Mucosa of stomach (tissue), 1 donor: ENCODE data around the gene PNPLA2.

Source experiments
- H3K27me3 ChIP-seq: one replicate; pipeline ENCODE4 v1.7.0; 2013; ENCODE audit warnings: mild to moderate bottlenecking, low read length; ENCODE audit not compliant: control insufficient read depth, insufficient read depth
- H3K36me3 ChIP-seq: one replicate; pipeline ENCODE4 v1.7.0; 2013; ENCODE audit warnings: low read length; ENCODE audit not compliant: control insufficient read depth, insufficient read depth
- H3K4me1 ChIP-seq: one replicate; pipeline ENCODE4 v1.7.0; 2013; ENCODE audit warnings: mild to moderate bottlenecking, low read length; ENCODE audit not compliant: control insufficient read depth, insufficient read depth
- H3K4me3 ChIP-seq: one replicate; pipeline ENCODE4 v1.7.0; 2013; ENCODE audit warnings: low read length
- H3K9ac ChIP-seq: one replicate; pipeline ENCODE4 v1.7.0; 2013; ENCODE audit warnings: mild to moderate bottlenecking, low read length, moderate library complexity
- H3K9me3 ChIP-seq: one replicate; pipeline ENCODE4 v1.7.0; 2013; ENCODE audit warnings: mild to moderate bottlenecking, low read length, moderate library complexity; ENCODE audit not compliant: control insufficient read depth
- donor health status: Pancreatic carcinoma.

Gene PNPLA2

GRCh38 chr11:819943-820649, 1.4 kb downstream of the PNPLA2 start:
- Histone ChIP-seq H3K36me3 (no peaks in the 10 kb centered on the region), H3K4me1 (peaks cover 56% of the 10 kb centered on the region), H3K4me3 (peak overlapping the region; percentile 84), H3K9me3 (no peaks in the 10 kb centered on the region), H3K9ac (peak overlapping the region; percentile 85), H3K27me3 (no peaks in the 10 kb centered on the region)

GRCh38 chr11:820655-821511, 2.2 kb downstream of the PNPLA2 start:
- H3K27me3 ChIP-seq: no peaks in the 10 kb centered on the region
- no peaks in the 10 kb centered on the region for H3K9me3 ChIP-seq
- peaks cover 63% of the 10 kb centered on the region for H3K4me1 ChIP-seq
- H3K4me3 ChIP-seq: peak overlapping the region; percentile 84
- no peaks in the 10 kb centered on the region for H3K36me3 ChIP-seq
- peak overlapping the region; percentile 85 for H3K9ac ChIP-seq

- no peak overlapping the region for H3K4me3 ChIP-seq
- H3K9ac ChIP-seq: peak overlapping the region; percentile 18
- H3K27me3 ChIP-seq: no peaks in the 10 kb centered on the region
- peaks cover 71% of the 10 kb centered on the region for H3K4me1 ChIP-seq
- no peaks in the 10 kb centered on the region for H3K9me3 ChIP-seq
- H3K36me3 ChIP-seq: no peaks in the 10 kb centered on the region
These were observed 3.0 kb downstream of the PNPLA2 start for GRCh38 chr11:821512-822371.

- peaks cover 80% of the 10 kb centered on the region for H3K4me1 ChIP-seq
- H3K36me3 ChIP-seq: no peaks in the 10 kb centered on the region
- no peaks in the 10 kb centered on the region for H3K9me3 ChIP-seq
- no peak overlapping the region for H3K4me3 ChIP-seq
- H3K27me3 ChIP-seq: peaks cover 8% of the 10 kb centered on the region
- H3K9ac ChIP-seq: no peak overlapping the region
These were observed 5.0 kb downstream of the PNPLA2 start for GRCh38 chr11:823441-824291.

GRCh38 chr11:824292-824880, 5.7 kb downstream of the PNPLA2 start:
- Histone ChIP-seq H3K9ac (peak overlapping the region; percentile 89), H3K27me3 (peaks cover 8% of the 10 kb centered on the region), H3K9me3 (no peaks in the 10 kb centered on the region), H3K4me1 (peaks cover 84% of the 10 kb centered on the region), H3K36me3 (no peaks in the 10 kb centered on the region), H3K4me3 (no peak overlapping the region)

- Histone ChIP-seq H3K9ac (peak overlapping the region; percentile 89), H3K4me3 (no peak overlapping the region), H3K4me1 (peaks cover 90% of the 10 kb centered on the region), H3K36me3 (no peaks in the 10 kb centered on the region), H3K27me3 (peaks cover 8% of the 10 kb centered on the region), H3K9me3 (no peaks in the 10 kb centered on the region)
These were observed 6.2 kb downstream of the PNPLA2 start for GRCh38 chr11:824942-825341.

GRCh38 chr11:825366-826226, 6.9 kb downstream of the PNPLA2 start:
- H3K4me1 ChIP-seq: peaks cover 91% of the 10 kb centered on the region
- H3K27me3 ChIP-seq: peaks cover 12% of the 10 kb centered on the region
- peak overlapping the region; percentile 89 for H3K9ac ChIP-seq
- H3K4me3 ChIP-seq: no peak overlapping the region
- no peaks in the 10 kb centered on the region for H3K36me3 ChIP-seq
- no peaks in the 10 kb centered on the region for H3K9me3 ChIP-seq

GRCh38 chr11:826227-826621, 7.5 kb downstream of the PNPLA2 start:
- H3K27me3 ChIP-seq: peaks cover 18% of the 10 kb centered on the region
- H3K36me3 ChIP-seq: no peaks in the 10 kb centered on the region
- peaks cover 91% of the 10 kb centered on the region for H3K4me1 ChIP-seq
- peak overlapping the region; percentile 89 for H3K9ac ChIP-seq
- H3K4me3 ChIP-seq: no peak overlapping the region
- no peaks in the 10 kb centered on the region for H3K9me3 ChIP-seq

- no peaks in the 10 kb centered on the region for H3K36me3 ChIP-seq
- peaks cover 91% of the 10 kb centered on the region for H3K4me1 ChIP-seq
- H3K27me3 ChIP-seq: peaks cover 19% of the 10 kb centered on the region
- peak overlapping the region; percentile 89 for H3K9ac ChIP-seq
- H3K4me3 ChIP-seq: no peak overlapping the region
- no peaks in the 10 kb centered on the region for H3K9me3 ChIP-seq
These were observed 8.1 kb downstream of the PNPLA2 start for GRCh38 chr11:826836-827145.

GRCh38 chr11:827146-827896, 8.6 kb downstream of the PNPLA2 start:
- H3K36me3 ChIP-seq: no peaks in the 10 kb centered on the region
- H3K9me3 ChIP-seq: no peaks in the 10 kb centered on the region
- peak overlapping the region; percentile 41 for H3K4me3 ChIP-seq
- H3K9ac ChIP-seq: peak overlapping the region; percentile 89
- H3K4me1 ChIP-seq: peaks cover 91% of the 10 kb centered on the region
- H3K27me3 ChIP-seq: peaks cover 19% of the 10 kb centered on the region
